HEK293 (cell line): ENCODE results near the gene PHF21A.

Experiments used
- CTCF ChIA-PET: fragments of 350-600 bp; formaldehyde crosslinking; extraction: SDS; loops from one replicate; lab custom pipeline; 2021; ENCODE audit warnings: antibody characterized with exemption; lab: Yijun Ruan, JAX
- POLR2A ChIA-PET: fragments of 300-600 bp; formaldehyde crosslinking; extraction: SDS; loops from one replicate; lab custom pipeline; 2020; ENCODE audit warnings: antibody characterized with exemption, inconsistent platforms; lab: Yijun Ruan, JAX
- H3K27ac ChIP-seq: fragments of 200-500 bp; sonication (Bioruptor generic); 2 replicates; pipeline ENCODE4 v1.5.1; 2014; ENCODE audit warnings: low read depth, low read length, control low read depth, inconsistent platforms; ENCODE audit errors: extremely low read depth
- H3K36me3 ChIP-seq, 2 experiments: fragments of 200-500 bp in 1 of 2; sonication (Bioruptor generic) in 1 of 2; 1 replicate in 1 of 2; 2 replicates in 1 of 2; pipeline ENCODE4 v1.5.1; 2014 to 2017; ENCODE audit warnings: inconsistent platforms in 2 of 2, low read length in 2 of 2; ENCODE audit not compliant: control insufficient read depth in 2 of 2, insufficient read depth in 1 of 2
- H3K4me1 ChIP-seq: fragments of 200-500 bp; sonication (Bioruptor generic); 2 replicates; pipeline ENCODE4 v1.5.1; 2014; ENCODE audit warnings: mild to moderate bottlenecking, low read length, inconsistent platforms; ENCODE audit not compliant: control insufficient read depth, insufficient read depth
- H3K4me3 ChIP-seq: 2 replicates; pipeline ENCODE4 v1.5.1; 2011; ENCODE audit warnings: low read depth, mild to moderate bottlenecking, control low read depth, low read length, moderate library complexity
- H3K9me3 ChIP-seq: fragments of 200-500 bp; sonication (Bioruptor generic); 2 replicates; pipeline ENCODE4 v1.5.1; 2014; ENCODE audit warnings: low read depth, low read length, inconsistent platforms; ENCODE audit not compliant: control insufficient read depth, insufficient read depth
- GFI1B ChIP-seq: fragments of 450-650 bp; formaldehyde crosslinking; IDR thresholded peaks from 2 replicates; pipeline ENCODE4 v1.5.1; 2016; ENCODE audit warnings: missing biosample characterization, missing genetic modification characterization
- GLIS2 ChIP-seq: fragments of 450-650 bp; formaldehyde crosslinking; IDR thresholded peaks from 2 replicates; pipeline ENCODE4 v1.5.1; 2016; ENCODE audit warnings: missing biosample characterization, missing genetic modification characterization
- KLF16 ChIP-seq: fragments of 450-650 bp; formaldehyde crosslinking; IDR thresholded peaks from 2 replicates; pipeline ENCODE4 v1.5.1; 2017; ENCODE audit warnings: missing biosample characterization, missing genetic modification characterization
- KLF17 ChIP-seq: fragments of 450-650 bp; formaldehyde crosslinking; IDR thresholded peaks from 2 replicates; pipeline ENCODE4 v1.5.1; 2016; ENCODE audit warnings: missing biosample characterization, missing genetic modification characterization
- PRDM1 ChIP-seq: fragments of 450-650 bp; formaldehyde crosslinking; IDR thresholded peaks from 2 replicates; pipeline ENCODE4; 2016; ENCODE audit warnings: missing biosample characterization, missing genetic modification characterization
- SETDB1 ChIP-seq: IDR thresholded peaks from one replicate; pipeline ENCODE4 v1.6.1; 2017; ENCODE audit warnings: mild to moderate bottlenecking, low read length, moderate library complexity, mixed read lengths; ENCODE audit not compliant: insufficient read length
- WT1 ChIP-seq: fragments of 450-650 bp; formaldehyde crosslinking; IDR thresholded peaks from 2 replicates; pipeline ENCODE4 v1.5.1; 2016; ENCODE audit warnings: missing biosample characterization, missing genetic modification characterization
- ZBTB10 ChIP-seq: fragments of 450-650 bp; formaldehyde crosslinking; IDR thresholded peaks from 2 replicates; pipeline ENCODE4 v1.5.1; 2016; ENCODE audit warnings: missing biosample characterization, missing genetic modification characterization
- ZNF10 ChIP-seq: fragments of 450-650 bp; formaldehyde crosslinking; IDR thresholded peaks from 2 replicates; pipeline ENCODE4 v1.5.1; 2017; ENCODE audit warnings: missing biosample characterization, missing genetic modification characterization
- ZNF148 ChIP-seq: fragments of 450-650 bp; formaldehyde crosslinking; IDR thresholded peaks from 2 replicates; pipeline ENCODE4 v1.5.0; 2017; ENCODE audit warnings: missing biosample characterization, missing genetic modification characterization, borderline replicate concordance
- ZNF184 ChIP-seq: fragments of 450-650 bp; IDR thresholded peaks from 2 replicates; pipeline ENCODE4 v1.5.1; 2018; ENCODE audit warnings: missing biosample characterization, mild to moderate bottlenecking, missing genetic modification characterization
- ZNF239 ChIP-seq: fragments of 450-650 bp; formaldehyde crosslinking; IDR thresholded peaks from 2 replicates; pipeline ENCODE4 v1.5.1; 2016; ENCODE audit warnings: missing biosample characterization, missing genetic modification characterization
- ZNF341 ChIP-seq: fragments of 450-650 bp; formaldehyde crosslinking; IDR thresholded peaks from 2 replicates; pipeline ENCODE4; 2016; ENCODE audit warnings: low read depth, missing biosample characterization, missing genetic modification characterization
- ZNF544 ChIP-seq: fragments of 450-650 bp; formaldehyde crosslinking; IDR thresholded peaks from 2 replicates; pipeline ENCODE4 v1.5.0; 2017; ENCODE audit warnings: missing biosample characterization, missing genetic modification characterization
- ZNF610 ChIP-seq: fragments of 450-650 bp; formaldehyde crosslinking; IDR thresholded peaks from 2 replicates; pipeline ENCODE4 v1.5.1; 2016; ENCODE audit warnings: missing biosample characterization, missing genetic modification characterization, borderline replicate concordance
- ZSCAN23 ChIP-seq: fragments of 450-650 bp; formaldehyde crosslinking; IDR thresholded peaks from 2 replicates; pipeline ENCODE4 v1.5.1; 2016; ENCODE audit warnings: missing biosample characterization, missing genetic modification characterization

The PHF21A gene

GRCh38 chr11:46099963-46100316 lies 21.3 kb downstream of the PHF21A start (continued):
- TF ChIP-seq KLF16 (tag by site-specific recombination): no peak
- TF ChIP-seq ZSCAN23: no peak
- no peak for TF ChIP-seq ZNF10
- no peak for TF ChIP-seq GLIS2 (tag by site-specific recombination)
- TF ChIP-seq KLF17 (tag by site-specific recombination): no peak
- no peak for TF ChIP-seq WT1 (tag by site-specific recombination)

GRCh38 chr11:46090375-46090774 lies 30.9 kb downstream of the PHF21A start:
- no peak overlapping the region for H3K27ac ChIP-seq
- TF ChIP-seq ZNF239 (tag by site-specific recombination) (peak; percentile 85), GFI1B (no peak)
- TF ChIP-seq, all 188 proteins: peak for 1
- CTCF ChIA-PET: interaction anchor here (1.5 kb wide), 1 partner anchor 15 kb away, joined by 8 read pairs; no protein-coding TSS in a partner anchor
- POLR2A ChIA-PET: no interaction called here
- Histone ChIP-seq H3K4me3 (no peak overlapping the region), H3K36me3 (no peaks in the 10 kb centered on the region; a peak in 1 of 3 replicates), H3K4me1 (no peaks in the 10 kb centered on the region), H3K9me3 (no peaks in the 10 kb centered on the region)

GRCh38 chr11:46079662-46080061 lies 41.6 kb downstream of the PHF21A start:
- ChIA-PET POLR2A (no interaction called here), CTCF (interaction anchor here (1.2 to 1.4 kb wide), 2 partner anchors 25 to 237 kb away, joined by 4 to 5 read pairs; no protein-coding TSS in a partner anchor)
- no peak overlapping the region for H3K4me3 ChIP-seq
- H3K27ac ChIP-seq: no peak overlapping the region
- TF ChIP-seq SETDB1 (no peak), ZNF184 (tag by site-specific recombination) (no peak), ZNF544 (no peak), ZNF610 (tag by site-specific recombination) (no peak), PRDM1 (tag by site-specific recombination) (peak; percentile 99)
- H3K36me3 ChIP-seq: peaks cover 0 to 8% of the 10 kb centered on the region in 2 experiments; a peak in 1 of 3 replicates
- H3K4me1 ChIP-seq: peaks cover 5% of the 10 kb centered on the region; the same call in 1 of the 2 replicates
- H3K9me3 ChIP-seq: no peaks in the 10 kb centered on the region

- H3K4me1 ChIP-seq: peaks cover 5% of the 10 kb centered on the region; the same call in 1 of the 2 replicates
- TF ChIP-seq ZNF341 (tag by site-specific recombination): no peak
- no peak for TF ChIP-seq ZNF148 (tag by site-specific recombination)
- no peak for TF ChIP-seq ZBTB10
- H3K27ac ChIP-seq: no peak overlapping the region
- ChIA-PET POLR2A (no interaction called here), CTCF (interaction anchor here (0.7 to 1.1 kb wide), 4 partner anchors 33 to 203 kb away, joined by 3 to 4 read pairs (median 3); no protein-coding TSS in a partner anchor)
- H3K36me3 ChIP-seq: peaks cover 0 to 4% of the 10 kb centered on the region in 2 experiments; a peak in 1 of 3 replicates
- H3K9me3 ChIP-seq: no peaks in the 10 kb centered on the region
- no peak overlapping the region for H3K4me3 ChIP-seq
These were observed 45.3 kb downstream of the PHF21A start for GRCh38 chr11:46075928-46076327.
